NCI-H1694 treated with DMSO at 0.1 percent for 48 hours (cell line): ENCODE data around the gene ZNF207.
"Not testable (repeated sequence)": the region's sequence is repeated elsewhere in the genome, so short reads cannot be mapped to it uniquely, and the experiment has no call there.

ENCODE experiments used
- DNase-seq: peaks from one replicate; lab custom pipeline; 2025; lab: John Stamatoyannopoulos, UW

The ZNF207 gene

GRCh38 chr17:32335046-32335445 lies 14.9 kb upstream of the ZNF207 start:
- DNase-seq: no peak

DNA sequence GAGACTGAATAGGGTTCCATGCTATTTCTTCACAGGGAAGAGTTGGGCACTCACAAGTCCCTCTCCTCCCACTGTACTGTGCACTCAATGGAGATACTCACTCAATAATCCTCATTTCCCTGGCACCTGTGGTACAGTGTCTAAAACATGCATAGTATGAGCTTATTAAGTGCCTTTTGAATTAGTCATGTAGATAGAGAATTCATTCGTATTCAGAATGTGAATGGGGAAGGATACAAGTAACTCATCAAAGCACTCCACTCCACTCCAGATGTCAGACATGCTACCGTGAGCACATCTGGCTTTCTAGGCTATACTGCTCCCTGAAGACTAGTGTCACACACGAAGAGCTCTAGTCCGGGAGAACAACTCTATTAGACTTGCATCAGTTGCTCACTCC lies 14.3 kb upstream of the ZNF207 start:
- DNase-seq: no peak

GRCh38 chr17:32341141-32341856 lies 8.7 kb upstream of the ZNF207 start:
- DNase-seq: peak; percentile 47

- DNase-seq: peak; percentile 61
Observed at GRCh38 chr17:32341857-32342602, 7.9 kb upstream of the ZNF207 start, which contains the start of gene C17orf75. Gene C17orf75 (minus strand): TSS chr17:32342173. CDS start chr17:32342139, 34 bp downstream.

DNA sequence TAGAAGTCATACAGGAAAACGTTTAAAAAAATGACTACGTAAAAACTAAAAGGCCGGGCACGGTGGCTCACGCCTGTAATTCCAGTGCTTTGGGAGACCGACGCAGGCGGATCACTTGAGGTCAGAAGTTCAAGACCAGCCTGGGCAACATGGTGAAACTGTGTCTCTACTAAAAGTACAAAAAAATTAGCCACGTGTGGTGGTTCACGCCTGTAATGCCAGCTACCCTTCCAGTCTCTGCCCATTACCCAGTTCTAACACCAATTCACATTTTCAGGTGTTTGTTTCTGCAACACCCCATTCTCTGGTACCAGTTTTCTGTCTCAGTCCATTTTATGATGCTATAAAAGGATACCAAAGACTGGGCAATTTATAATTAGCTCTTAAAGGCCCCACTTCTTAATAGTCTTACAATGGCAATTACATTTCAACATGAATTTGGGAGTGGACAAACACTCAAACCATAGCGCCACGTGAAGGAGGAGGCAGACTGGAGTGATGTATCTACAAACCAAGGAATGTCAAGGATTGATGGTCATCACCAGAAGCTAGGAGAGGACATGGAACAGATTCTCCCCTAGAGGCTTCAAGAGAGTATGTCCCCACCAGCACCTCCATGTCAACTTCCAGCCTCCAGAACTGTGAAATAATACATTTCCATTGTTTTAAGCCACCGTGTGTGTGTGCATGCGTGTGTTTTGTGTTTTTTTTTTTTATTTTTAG lies 7.2 kb upstream of the ZNF207 start:
- DNase-seq: no peak

- no peak for DNase-seq
Observed at GRCh38 chr17:32345951-32346600, 3.9 kb upstream of the ZNF207 start.

GRCh38 chr17:32348483-32348800 lies 1.5 kb upstream of the ZNF207 start:
- DNase-seq: no peak

DNA sequence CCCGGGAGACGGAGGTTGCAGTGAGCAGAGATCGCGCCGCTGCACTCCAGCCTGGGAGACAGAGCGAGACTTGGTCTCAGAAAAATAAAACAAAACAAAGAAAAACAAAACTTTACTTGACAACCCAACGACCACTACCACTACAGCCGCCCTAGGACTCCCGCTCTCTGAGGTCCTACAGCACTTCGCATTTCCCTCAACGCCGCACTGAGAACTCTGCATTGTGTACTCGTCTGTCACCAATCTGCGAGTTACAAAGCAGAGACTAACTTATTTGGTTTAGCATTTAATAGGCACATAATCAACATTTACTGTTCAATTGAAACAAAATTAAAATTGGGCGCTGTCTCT lies 479 bp upstream of the ZNF207 start:
- no peak for DNase-seq

- DNase-seq: peak; percentile 27
Observed at GRCh38 chr17:32350666-32351418, 885 bp downstream of the ZNF207 start.

DNA sequence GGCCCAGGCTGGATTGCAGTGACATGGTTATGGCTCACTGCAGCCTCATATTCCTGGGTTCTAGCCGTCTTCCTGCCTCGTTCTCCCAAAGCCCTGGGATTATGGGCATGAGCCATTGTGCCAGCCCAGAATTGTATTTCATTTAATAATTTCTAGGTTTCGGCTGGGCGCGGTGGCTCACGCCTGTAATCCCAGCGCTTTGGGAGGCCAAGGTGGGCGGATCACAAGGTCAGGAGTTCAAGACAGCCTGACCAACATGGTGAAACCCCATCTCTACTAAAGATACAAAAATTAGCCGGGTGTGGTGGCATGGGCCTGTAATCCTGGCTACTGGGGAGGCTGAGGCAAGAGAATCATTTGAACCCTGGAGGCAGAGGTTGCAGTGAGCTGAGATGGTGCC lies 2.8 kb downstream of the ZNF207 start:
- DNase-seq: not testable (repeated sequence)

GRCh38 chr17:32355649-32356377 lies 5.9 kb downstream of the ZNF207 start:
- no peak for DNase-seq

- DNase-seq: no peak
Observed at GRCh38 chr17:32356378-32356743, 6.4 kb downstream of the ZNF207 start.

DNA sequence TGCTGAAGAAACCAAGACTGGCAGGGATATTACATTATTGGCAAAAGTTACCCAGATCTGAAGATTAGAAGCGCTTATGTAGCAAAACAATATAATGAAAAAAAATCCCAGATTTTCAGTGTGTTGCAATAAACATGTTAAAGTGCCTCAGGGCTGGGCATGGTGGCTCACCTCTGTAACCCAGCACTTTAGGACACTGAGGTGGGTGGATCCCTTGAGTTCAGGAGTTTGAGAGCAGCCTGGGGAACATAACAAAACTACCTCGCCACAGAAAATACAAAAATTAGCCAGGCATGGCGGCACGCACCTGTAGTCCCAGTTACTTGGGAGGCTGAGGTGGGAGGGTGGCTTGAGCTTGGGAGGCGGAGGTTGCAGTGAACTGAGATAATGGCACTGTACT lies 6.8 kb downstream of the ZNF207 start:
- DNase-seq: no peak

GRCh38 chr17:32357615-32358014 lies 7.7 kb downstream of the ZNF207 start:
- DNase-seq: no peak

DNA sequence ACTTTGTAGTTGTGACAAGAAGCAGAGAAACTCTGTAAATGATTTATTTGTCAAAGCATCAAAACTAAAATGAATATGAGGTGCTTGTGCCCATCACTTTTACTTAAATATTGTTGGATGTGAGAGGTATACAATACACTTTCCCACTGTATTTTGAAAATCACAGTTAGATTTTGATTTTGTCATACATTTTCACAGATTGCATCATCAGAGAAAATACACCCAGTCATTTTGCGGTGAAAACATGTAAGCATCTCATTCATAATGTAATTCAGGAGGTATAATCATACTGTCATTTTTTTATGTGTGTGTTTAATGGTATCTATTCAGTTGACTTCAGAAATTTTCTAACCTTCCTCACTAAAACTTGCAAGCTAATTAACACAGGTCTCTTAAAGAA lies 11.3 kb downstream of the ZNF207 start:
- no peak for DNase-seq

DNA sequence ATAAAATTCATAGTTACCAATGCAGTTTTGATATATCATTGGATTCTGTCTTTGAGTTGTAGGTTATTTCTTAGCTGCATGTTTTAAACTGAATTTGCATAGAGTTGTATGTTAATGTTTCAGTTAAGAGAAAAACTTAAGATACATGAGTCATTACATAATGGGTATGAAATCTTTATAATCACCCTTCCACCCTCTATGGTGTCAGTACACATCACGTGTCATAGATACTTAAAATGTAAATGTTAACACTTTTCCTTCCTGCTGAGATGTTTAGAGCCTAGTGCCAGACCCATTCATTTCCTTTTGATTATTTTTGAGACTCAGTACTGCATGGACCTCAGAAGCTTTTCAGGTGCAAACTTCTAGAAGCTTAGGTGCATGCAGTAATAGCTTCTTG lies 20.5 kb downstream of the ZNF207 start:
- no peak for DNase-seq

DNA sequence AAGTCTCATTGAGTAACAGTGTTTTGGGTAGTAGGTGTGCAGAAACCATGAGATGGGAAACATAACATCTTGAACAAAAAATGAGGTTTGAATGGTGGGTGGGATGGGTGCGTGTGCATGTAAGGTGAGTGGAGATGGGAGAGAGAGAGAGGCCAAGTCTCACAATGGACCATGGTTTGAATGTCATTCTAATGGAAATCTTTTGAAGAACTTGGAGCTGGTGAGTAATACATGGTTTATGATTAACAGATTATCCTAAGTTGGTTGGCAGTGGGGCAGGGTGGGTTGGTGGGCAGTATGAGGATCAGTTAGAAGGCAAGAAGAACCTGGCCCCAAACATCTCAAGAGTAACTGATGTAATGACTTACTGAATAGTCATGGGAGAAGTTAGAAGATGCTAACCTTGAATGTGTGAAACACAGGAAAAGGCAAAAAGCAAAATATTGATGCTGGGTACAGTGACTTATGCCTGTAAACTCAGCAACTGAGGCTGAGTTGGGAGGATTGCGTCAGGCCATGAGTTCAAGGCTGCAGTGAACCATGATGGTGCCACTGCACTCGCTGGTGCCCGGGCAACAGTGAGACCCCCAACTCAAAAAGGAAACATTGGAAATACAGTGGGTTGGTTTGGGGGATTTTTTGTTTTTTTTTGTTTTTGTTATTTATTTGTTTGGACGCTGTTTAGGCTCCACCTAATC lies 32.7 kb downstream of the ZNF207 start:
- DNase-seq: no peak

GRCh38 chr17:32383926-32384434 lies 34.0 kb downstream of the ZNF207 start:
- DNase-seq: no peak

GRCh38 chr17:32385121-32385520 lies 35.2 kb downstream of the ZNF207 start:
- no peak for DNase-seq

- no peak for DNase-seq
Observed at GRCh38 chr17:32385971-32386370, 36.0 kb downstream of the ZNF207 start.
